HG03095 (cell line): ENCODE results near the gene MARCHF7.
"Not testable (repeated sequence)": the region's sequence is repeated elsewhere in the genome, so short reads cannot be mapped to it uniquely, and the experiment has no call there.

Experiments used
- ATAC-seq: cut with Tn5 transposase; IDR thresholded peaks from one replicate; pipeline ENCODE4 v1.9.1; 2021; ENCODE audit warnings: moderate library complexity; ENCODE audit not compliant: unreplicated experiment

MARCHF7 gene

GRCh38 chr2:159716857-159717256, 4.6 kb downstream of the MARCHF7 start:
- no peak for ATAC-seq

- no peak for ATAC-seq
Observed at GRCh38 chr2:159720676-159721075, 8.4 kb downstream of the MARCHF7 start.

GRCh38 chr2:159722580-159722979, 10.3 kb downstream of the MARCHF7 start:
- ATAC-seq: no peak

DNA sequence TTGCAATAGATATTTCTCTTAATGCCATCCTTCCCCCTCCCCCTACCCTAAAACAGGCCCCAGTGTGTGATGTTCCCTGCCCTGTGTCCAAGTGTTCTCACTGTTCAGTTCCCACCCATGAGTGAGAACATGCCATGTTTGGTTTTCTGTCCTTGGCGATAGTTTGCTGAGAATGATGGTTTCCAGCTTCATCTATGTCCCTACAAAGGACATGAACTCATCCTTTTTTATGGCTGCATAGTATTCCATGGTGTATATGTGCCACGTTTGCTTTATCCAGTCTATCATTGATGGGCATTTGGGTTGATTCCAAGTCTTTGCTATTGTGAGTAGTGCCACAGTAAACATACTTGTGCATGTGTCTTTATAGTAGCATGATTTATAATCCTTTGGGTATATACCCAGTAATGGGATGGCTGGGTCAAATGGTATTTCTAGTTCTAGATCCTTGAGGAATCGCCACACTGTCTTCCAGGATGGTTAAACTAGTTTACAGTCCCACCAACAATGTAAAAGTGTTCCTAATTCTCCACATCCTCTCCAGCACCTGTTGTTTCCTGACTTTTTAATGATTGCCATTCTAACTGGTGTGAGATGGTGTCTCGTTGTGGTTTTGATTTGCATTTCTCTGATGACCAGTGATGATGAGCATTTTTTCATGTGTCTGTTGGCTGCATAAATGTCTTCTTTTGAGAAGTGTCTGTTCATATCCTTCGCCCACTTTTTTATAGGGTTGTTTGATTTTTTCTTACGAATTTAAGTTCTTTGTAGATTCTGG, 12.7 kb downstream of the MARCHF7 start:
- ATAC-seq: not testable (repeated sequence)

GRCh38 chr2:159725713-159726112, 13.4 kb downstream of the MARCHF7 start:
- ATAC-seq: no peak

GRCh38 chr2:159728629-159729028, 16.3 kb downstream of the MARCHF7 start:
- no peak for ATAC-seq

GRCh38 chr2:159735648-159736047, 23.3 kb downstream of the MARCHF7 start:
- no peak for ATAC-seq

- ATAC-seq: no peak
Observed at GRCh38 chr2:159736048-159736447, 23.7 kb downstream of the MARCHF7 start.

- no peak for ATAC-seq
Observed at GRCh38 chr2:159737292-159737916, 25.1 kb downstream of the MARCHF7 start.

- no peak for ATAC-seq
Observed at GRCh38 chr2:159737917-159738296, 25.6 kb downstream of the MARCHF7 start.

- no peak for ATAC-seq
Observed at GRCh38 chr2:159738509-159739390, 26.4 kb downstream of the MARCHF7 start.

- no peak for ATAC-seq
Observed at GRCh38 chr2:159742846-159743245, 30.5 kb downstream of the MARCHF7 start.

GRCh38 chr2:159744363-159744762, 32.1 kb downstream of the MARCHF7 start:
- no peak for ATAC-seq

- not testable (repeated sequence) for ATAC-seq
Observed at GRCh38 chr2:159745237-159745636, 32.9 kb downstream of the MARCHF7 start.

DNA sequence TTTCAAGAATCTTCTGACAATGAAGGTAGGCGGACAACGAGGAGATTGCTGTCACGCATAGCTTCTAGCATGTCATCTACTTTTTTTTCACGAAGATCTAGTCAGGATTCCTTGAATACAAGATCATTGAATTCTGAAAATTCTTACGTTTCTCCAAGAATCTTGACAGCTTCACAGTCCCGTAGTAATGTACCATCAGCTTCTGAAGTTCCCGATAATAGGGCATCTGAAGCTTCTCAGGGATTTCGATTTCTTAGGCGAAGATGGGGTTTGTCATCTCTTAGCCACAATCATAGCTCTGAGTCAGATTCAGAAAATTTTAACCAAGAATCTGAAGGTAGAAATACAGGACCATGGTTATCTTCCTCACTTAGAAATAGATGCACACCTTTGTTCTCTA, 35.8 kb downstream of the MARCHF7 start:
- ATAC-seq: no peak

DNA sequence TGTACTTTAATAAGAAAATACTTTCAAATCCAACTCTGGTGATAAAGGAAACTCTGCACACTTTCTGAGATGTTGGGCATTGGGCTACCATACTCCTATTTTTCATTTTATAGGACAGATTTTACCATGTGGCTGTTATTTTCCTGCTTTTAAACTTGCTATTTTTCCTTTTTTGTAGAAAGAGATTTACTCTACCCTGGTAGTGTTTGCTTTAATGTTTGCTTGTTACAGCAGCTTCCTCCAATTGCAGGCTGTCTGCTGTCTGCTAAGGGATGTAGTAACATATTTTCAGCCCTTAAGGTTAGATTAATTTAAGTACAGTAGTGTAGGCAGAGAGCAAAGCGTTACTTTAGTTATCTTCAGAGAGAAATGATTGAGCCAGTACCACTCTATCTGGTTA, 38.6 kb downstream of the MARCHF7 start:
- no peak for ATAC-seq

DNA sequence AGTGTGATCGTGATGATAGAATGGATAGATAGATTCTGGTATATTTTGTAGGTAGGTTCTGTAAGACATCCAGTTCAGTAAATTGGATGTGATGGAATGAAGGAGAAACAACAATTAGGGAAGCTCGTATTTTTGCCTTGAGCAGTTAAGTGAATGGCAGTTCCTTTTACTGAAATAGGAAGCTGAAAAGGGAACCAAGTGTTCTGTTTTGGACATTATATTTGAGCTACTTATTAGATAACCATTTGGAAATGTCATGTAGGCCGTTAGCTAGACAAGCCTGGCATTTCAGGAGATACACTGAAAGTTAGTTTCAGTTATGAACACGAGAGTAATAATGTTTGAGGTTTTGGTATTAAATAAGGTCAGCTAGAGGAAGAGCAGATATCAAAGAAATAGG, 41.5 kb downstream of the MARCHF7 start:
- ATAC-seq: no peak

DNA sequence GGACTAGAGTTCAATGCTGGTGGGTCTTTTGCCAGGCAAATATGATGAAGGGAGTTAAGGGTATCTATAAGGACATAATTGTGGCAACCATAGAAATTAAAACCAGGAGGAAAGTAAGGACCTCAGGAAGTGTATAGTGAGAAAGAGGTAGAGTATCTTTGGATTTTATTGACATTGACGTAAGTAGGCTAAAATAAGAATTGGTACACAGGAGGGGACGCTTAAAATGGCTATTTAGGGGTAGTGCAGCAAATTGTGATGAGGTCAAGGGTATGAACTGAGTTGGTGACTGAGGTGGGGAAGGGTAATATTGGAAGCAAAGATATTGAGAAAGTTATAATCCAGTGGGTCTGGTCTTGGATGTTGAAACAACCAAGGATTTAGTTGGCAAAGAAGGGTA, 42.7 kb downstream of the MARCHF7 start:
- no peak for ATAC-seq

- ATAC-seq: no peak
Observed at GRCh38 chr2:159755788-159756187, 43.5 kb downstream of the MARCHF7 start.

DNA sequence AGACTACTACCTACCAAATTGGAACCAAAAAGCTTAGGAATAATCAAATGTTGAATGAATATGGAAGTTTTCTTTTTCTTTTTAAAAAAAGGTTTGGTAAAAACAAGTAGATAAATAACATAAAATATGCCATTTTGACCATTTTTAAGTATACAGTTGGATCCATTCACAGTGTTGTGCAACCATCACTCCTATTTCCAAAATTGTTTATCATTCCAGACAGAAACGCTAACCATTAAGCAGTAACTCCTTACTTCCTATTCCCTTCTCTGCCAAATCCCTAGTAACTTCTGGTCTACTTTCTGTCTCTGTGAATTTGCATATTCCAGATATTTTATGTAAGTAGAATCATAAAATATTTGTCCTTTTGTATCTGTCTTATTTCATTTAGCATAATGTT, 45.9 kb downstream of the MARCHF7 start:
- ATAC-seq: no peak

DNA sequence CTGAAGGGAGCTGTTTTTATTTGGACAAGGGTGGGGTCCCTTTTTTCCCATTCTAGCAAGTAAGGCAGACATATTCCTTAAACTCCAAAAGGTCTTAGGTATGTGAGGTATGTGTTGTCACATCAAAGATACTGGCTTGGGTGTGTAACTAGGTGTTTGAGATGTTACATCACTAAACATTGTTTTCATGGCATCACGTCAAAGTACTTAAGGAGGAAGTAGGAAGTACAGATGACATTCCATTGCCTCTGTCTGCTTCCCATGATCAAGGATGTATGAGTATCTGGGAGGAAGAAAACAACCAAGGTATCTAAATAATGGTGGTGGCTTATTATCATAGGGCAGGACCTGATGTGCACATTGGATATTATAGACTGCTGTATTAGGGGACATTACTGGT, 46.4 kb downstream of the MARCHF7 start:
- ATAC-seq: no peak

- ATAC-seq: no peak
Observed at GRCh38 chr2:159759577-159759976, 47.3 kb downstream of the MARCHF7 start.
